HG02840 (cell line): ENCODE data around the gene HERPUD1.
"Not testable (repeated sequence)": the region's sequence is repeated elsewhere in the genome, so short reads cannot be mapped to it uniquely, and the experiment has no call there.

Experiments used
- ATAC-seq: cut with Tn5 transposase; IDR thresholded peaks from one replicate; pipeline ENCODE4 v1.9.1; 2021; ENCODE audit warnings: mild to moderate bottlenecking, moderate library complexity, moderate number of reproducible peaks; ENCODE audit not compliant: unreplicated experiment, low FRiP score

Gene HERPUD1, protein sequence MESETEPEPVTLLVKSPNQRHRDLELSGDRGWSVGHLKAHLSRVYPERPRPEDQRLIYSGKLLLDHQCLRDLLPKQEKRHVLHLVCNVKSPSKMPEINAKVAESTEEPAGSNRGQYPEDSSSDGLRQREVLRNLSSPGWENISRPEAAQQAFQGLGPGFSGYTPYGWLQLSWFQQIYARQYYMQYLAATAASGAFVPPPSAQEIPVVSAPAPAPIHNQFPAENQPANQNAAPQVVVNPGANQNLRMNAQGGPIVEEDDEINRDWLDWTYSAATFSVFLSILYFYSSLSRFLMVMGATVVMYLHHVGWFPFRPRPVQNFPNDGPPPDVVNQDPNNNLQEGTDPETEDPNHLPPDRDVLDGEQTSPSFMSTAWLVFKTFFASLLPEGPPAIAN

DNA sequence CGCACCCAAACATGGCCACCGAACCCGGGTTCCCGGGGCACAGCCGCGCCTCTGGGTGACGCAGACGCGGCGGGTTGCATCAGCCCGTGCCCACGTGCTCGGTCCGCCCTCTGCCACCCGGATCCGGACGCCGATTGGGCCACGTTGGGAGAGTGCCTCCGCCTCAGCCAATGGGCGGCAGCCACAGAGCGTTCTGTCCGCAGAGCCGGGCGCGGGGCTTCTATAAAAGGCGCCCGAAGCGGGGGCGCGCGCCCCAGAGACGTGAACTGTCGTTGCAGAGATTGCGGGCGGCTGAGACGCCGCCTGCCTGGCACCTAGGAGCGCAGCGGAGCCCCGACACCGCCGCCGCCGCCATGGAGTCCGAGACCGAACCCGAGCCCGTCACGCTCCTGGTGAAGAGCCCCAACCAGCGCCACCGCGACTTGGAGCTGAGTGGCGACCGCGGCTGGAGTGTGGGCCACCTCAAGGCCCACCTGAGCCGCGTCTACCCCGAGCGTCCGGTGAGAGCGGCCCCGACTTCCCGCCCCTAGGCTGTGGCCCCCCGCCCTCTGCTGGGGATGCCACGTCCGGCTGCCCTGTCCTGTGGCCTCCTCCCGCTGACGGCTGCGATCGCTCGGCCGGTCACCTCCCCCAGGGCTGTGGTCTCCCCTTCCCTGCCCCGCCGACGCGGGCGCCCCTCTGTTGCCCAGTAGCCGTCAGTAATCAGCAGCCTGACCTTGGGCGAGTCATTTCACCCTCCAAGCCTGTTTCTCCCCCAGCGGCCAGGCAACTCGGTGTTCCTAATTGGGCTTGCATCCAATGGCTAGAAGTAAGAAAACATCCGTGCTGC, at the start of gene HERPUD1:
TSS of gene HERPUD1 (plus strand) at position 251 of the 829 bp plus-strand sequence. CDS start at position 354, 103 bp downstream.
- ATAC-seq = peak; percentile 92

DNA sequence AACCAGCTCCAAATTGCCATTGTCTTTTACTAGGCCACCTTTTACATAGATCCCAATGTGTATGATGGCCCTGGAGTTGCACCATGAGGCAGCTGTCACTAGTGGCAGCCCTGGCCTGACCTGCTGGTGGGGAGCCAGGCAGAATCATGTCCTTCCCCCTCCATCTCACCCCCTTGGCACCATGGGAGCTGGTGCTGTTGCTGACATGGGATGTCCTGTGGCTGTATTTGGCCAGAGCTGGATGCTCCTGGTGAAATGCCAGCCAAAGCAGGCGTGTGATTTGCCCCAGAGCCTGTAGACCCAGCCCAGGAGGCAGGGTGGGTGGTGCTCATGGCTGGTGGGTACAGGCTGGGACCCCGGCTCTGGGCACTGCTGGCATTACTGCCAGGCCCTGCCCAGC, 48.4 kb upstream of the HERPUD1 start:
- no peak for ATAC-seq

DNA sequence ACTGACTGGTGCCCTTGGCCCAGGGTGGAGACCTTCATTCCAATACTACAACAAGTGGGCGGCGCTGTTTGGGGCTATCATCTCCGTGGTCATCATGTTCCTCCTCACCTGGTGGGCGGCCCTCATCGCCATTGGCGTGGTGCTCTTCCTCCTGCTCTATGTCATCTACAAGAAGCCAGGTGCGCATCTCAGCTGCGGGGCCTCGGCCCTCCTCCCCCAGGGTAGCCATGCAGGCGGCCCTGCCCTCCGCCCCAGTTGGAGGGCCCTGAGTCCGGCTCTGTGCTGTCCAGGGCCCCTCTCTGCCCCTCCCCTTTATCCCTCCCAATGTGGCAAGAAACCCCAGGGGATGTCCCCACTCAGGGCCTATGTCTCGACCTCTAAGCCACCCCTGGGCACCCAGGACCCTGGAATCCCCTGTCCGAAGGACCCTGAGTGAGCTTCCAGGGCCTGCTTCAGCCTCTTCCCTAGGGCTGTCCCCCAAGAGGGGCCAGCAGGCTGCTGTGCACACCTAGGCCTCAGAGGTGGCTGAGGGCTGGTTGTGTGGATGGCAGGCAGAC, 47.8 kb upstream of the HERPUD1 start:
- ATAC-seq = no peak

DNA sequence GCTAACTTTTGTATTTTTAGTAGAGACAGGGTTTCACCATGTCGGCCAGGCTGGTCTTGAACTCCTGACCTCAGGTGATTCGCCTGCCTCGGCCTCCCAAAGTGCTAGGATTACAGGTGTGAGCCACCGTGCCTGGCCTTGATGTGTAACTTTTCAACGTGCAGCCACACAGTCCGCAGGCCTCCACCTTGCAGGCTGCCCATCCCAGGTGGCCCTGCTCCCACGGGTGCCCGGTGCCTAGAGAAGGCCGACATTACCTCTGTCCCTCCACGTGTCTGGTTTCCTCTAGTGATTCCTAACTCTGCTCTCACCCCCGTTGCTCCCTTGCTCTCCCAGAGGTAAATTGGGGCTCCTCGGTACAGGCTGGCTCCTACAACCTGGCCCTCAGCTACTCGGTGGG, 47.0 kb upstream of the HERPUD1 start:
- not testable (repeated sequence) for ATAC-seq

DNA sequence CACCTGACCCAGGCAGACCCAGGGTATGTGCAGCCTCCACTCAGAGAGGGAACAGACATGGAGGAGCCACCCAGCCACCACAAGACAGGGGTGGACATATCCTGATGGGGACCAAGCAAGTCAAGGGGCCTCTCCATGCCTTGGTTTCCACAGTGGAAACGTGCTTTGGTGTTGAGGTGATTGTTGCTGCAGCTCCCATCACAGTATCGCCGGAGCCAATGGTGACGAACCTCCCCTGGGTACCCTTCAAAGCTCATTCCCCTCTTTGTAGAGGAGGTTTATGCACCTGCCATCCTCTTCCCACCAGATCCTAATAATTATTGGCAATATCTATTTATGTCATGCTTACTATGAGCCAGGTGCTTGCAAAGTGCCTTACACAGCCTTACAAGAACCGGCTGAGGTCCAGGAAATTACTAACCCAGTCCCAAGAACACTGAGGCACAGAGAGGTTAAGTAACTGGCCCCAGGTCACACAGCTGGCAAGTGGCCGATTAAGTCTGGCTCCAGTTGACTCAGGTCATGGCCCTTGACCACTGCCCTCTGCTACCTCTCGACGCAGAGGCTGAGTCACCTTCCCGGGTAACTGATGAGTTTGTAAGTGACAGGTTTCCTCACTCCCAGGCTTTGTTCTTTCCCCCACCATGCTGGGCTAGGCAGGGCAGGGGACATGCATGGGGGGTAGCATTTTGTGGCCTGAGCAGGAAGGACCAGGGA, 46.3 kb upstream of the HERPUD1 start:
- ATAC-seq = no peak

DNA sequence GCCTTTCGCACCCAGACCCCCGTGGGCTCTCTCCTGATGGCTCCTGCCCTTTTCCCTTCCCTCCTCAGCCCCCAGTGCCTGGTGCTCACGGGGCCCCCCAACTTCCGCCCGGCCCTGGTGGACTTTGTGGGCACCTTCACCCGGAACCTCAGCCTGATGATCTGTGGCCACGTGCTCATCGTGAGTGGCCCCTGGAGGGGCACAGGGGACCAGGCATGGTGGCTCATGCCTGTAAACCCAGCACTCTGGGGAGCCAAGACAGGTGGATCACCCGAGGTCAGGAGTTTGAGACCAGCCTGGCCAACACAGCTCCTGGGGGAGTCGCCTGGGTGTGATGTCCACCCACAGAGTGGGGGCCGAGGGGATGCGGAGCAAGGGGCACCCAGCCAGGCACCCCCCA, 45.6 kb upstream of the HERPUD1 start:
- no peak for ATAC-seq

DNA sequence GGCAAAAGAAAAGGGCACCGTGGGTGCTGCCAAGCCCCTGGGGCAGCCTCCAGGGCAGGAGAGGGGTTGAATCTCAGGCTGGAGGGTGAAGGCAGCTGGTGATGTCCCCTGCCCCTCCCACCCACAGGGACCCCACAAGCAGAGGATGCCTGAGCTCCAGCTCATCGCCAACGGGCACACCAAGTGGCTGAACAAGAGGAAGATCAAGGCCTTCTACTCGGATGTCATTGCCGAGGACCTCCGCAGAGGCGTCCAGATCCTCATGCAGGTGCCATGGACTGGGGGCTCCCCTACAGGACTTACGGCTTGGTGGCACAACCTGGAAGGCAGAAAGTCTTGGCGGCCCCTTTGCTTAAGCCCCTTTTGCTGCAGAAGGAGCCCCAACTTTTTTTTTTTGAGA, 45.1 kb upstream of the HERPUD1 start:
- no peak for ATAC-seq

DNA sequence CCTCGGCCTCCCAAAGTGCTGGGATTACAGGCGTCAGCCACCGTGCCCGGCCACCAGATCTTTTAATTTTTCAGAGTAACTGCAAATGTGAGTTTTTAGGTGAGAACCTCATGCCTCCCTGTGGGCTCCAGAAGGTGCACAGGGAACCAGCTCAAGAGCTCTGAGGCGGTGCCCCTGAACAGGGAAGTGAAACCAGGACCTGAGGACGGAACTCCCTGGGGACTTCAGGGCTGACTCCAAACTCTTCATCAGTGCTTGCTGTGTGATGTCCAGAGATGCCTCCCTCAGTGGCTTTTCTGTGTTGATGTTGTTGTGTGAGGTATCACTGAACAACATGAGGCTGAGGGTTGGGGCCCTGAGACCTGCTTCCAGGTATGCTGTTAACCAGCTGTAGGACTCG, 43.1 kb upstream of the HERPUD1 start:
- ATAC-seq = no peak

DNA sequence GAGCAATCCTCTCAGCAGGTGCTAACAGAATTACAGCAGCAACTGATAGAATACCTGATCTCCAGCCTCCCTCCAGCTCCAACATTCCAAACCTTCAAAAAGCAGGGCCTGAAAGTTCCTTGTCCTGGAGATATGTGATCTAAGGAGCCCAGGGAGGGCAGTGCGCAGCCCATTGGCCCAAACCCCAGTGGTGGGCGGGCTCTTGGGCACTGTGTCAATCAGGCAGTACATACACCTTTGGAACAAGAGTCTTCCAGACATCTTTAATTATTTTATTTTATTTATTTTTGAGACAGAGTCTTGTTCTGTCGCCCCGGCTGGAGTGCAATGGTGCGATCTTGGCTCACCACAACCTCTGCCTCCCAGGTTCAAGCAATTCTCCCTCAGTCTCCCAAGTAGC, 42.7 kb upstream of the HERPUD1 start:
- no peak for ATAC-seq

DNA sequence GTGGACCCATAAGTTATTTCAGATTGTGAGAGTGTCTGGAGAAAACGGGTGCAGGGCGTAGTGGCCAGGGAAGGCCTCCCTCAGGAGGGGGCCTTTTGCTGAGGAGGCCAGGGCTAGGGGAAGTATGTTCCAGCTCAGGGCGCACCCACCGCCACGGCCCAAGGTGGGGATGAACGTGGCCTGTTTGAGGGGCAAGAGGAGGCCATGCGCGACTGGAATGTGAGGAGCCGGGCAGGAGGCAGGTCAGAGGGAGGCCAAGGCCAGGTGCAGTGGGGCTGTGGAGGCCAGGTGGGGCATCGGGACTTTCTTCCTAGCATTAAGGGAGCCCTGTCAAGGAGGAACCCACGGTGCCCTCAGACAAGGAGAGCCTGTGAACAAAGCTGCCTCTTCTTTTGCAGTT, 40.3 kb upstream of the HERPUD1 start:
- no peak for ATAC-seq

DNA sequence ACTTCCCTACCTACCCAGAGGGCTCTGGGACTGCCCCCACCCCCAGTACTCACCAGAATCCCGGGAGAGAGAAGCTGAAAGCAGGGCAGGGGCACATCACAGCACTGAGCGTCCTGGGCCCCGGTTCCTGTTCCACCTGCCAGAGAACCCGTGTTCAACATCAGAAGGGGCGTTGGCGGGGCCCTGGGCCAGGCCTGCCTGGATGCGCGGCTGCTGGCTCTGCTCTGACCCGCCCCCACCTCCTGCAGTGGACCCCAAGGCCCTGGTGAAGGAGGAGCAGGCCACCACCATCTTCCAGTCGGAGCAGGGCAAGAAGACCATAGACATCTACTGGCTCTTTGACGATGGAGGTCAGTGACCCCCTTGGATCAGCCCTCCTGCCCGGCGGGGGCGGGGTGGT, 39.2 kb upstream of the HERPUD1 start:
- ATAC-seq = no peak

DNA sequence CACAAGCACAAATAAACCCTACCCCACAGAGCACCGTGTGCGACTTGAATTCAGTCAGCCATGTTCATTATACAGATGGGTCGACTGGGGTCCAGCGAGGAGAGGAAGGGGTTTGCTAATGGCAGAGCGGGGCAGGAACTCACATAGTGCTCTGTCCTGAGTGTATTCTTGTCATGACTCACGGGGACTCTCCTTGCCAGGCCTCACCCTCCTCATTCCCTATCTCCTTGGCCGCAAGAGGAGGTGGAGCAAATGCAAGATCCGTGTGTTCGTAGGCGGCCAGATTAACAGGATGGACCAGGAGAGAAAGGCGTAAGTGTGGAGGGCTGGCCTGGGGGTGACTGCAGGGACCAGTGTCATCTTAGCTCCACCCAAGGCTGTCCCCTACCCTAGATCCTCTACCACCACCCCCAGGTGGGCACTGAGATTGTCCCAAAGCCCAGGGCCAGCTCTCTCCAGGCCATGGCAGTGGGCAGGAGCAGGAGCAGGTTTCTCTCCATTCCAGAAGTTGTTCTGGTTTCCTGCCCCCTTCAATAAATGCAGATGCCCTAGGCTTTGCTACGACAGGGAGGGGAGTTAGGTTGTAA, 37.5 kb upstream of the HERPUD1 start:
- ATAC-seq = no peak

DNA sequence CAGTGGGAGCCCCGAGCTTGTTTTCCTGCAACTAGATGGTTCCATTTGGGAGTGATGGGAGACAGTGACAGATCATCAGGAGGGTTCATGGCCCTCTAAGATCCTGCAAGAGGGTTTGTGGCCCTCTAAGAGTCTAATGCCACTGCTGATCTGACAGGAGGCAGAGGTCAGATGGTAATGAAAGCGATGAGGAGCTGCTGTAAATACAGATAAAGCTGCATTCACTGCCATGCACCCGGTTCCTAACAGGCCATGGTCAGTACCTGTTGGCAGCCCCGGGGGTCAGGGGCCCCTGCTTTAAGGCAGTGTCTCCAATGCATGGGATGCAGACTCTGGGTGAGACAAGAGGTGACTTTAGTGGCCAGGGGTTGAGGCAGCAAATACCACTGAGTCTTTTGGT, 36.1 kb upstream of the HERPUD1 start:
- no peak for ATAC-seq

DNA sequence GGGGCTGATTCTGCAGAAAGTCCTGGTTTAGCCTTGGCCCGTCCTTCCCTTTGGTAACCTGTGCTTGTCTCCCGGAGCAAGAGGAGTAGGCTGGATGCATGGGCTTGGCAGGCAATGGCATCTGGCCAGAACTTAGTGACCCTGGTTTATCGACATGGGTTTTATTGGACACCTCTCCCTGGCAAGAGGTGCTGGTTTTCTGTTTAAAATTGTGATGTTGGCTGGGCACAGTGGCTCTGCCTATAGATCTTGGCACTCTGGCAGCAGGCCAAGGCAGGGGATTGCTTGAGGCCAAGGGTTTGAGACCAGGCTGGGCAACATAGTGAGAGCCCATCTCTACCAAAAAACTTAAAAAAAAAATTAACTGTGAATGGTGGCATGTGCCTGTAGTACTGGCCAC, 35.7 kb upstream of the HERPUD1 start:
- no peak for ATAC-seq

DNA sequence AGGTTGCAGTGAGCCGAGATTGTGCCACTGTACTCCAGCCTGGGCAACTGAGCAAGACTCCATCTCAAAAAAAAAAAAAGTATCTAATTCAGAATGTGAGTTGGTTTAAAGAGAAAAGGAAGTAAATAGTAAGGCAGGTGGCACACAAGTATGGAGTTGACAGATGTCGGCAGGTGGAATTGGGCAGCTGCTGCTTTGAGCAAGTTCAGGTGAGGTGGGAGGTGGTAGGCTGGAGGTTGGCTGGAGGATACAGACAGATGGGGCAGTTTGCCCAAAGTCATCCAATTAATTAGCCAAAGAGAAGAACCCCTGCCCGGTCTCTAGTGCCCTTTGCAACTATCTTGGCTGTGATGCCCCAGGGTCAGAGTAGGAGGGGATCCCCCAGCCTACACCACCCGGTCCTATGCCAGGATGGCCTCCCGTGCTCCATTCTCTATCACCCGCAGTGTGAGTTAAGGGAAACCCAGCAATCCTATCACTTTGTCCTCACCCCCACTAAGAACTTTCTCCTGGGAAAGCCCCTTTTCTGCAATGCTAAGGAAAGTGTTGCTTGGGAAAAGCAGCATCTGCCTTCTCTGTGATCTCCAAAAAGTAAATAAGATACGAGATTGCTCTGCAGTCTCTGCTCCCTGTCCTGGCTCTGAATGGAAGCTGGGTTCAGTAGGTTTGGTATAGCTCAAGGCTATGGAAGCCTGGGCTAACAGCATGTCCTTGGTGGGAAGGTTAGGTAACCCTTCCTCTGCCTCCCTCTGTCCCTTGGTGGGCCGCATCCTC, 34.7 kb upstream of the HERPUD1 start:
- no peak for ATAC-seq

DNA sequence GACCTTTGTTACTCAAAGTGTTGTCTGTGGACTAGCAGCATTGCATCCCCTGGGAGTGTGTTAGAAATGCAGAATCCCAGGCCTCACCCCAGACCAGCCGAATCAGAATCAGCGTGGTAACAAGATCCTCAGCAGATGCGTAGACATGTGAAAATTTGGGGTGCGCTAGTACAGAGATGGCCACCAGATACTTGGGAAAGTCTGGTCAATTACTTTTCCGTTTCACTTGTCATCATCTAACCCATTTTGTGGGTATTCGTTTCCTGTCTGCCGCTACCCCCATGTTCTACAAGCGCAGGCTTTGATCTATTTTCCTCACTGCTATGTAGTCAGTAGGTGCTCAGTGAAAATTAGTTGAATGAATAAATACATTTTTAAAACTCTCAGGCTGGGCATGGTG, 33.1 kb upstream of the HERPUD1 start:
- ATAC-seq = no peak

DNA sequence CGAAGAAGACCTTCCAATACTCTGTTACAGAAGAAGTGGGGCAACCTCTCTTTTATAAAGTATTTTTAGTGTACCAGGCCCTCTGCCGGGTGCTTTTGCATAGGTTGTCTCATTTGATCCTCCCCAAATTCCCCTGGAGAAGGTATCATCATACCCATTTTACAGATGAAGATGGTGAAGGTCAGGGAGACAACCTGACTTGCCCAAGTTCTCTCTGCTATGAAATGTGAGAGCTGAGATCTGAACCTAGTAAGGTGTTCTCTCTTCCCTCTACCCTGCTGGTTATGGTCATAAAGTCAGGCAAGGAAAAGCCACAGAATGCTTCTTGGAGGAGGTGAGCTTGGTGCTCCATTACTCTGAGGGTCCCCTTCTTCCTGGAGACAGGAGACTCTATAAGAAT, 28.1 kb upstream of the HERPUD1 start:
- ATAC-seq = no peak

DNA sequence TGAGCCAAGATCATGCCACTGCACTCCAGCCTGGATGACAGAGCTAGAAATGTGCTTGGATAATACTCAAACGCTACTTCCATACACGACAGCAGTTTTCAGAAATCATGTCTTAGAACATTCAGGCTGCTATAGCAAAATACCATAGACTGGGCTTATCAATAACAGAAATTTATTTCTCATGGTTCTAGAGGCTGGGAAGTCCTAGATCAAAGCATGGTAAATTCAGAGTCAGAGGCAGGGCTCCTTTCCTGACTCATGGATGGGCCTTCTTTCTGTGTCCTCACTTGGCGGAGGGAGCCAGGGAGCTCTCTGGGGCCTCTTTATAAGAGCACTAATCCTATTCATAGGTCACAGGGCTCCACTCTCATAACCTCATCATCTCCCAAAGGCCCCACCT, 24.5 kb upstream of the HERPUD1 start:
- no peak for ATAC-seq

DNA sequence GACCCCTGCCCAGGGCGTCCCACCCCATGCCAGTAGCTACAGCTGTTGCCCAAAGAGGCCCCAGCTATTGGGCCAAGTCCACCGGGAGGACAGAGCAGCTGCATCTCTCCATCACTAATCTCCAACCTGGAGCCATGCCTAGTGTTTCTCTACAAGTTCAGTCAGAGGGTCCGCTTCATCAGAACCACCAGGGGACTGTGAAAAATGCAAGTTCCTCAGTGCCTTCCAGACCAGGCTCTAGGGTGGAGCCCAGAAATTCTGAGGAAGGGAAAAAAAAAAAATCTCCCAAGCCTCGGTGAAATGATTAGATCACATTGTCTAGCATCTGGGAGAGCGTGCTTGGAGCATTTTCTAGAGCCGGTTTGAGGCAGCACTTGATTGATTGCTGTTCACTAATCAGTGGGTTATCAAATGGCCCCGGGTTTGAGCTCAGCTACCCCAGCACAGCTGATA, 22.4 kb upstream of the HERPUD1 start:
- ATAC-seq = no peak

DNA sequence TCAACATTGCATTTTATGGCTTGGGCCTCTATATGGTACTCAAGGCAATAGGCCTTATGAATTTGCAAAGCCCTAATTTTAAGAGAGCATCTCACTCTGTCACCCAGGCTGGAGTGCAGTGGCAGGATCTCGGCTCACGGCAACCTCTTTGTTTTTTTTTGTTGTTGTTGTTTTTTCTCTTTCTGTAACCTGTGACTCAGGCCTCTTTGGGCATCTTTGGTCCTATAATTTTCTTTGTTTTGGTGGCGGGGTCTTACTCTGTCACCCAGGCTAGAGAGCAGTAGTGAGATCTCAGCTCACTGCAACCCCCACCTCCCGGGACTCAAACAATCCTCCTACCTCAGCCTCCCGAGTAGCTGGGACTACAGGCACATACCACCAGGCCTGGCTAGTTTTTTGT, 21.8 kb upstream of the HERPUD1 start:
- no peak for ATAC-seq
